Transverse colon (tissue), 4 donors: ENCODE data around the gene CADM3.

Source experiments
- CTCF ChIP-seq, 5 experiments: fragments of 200-600 bp in 3 of 5; fragments of 450-650 bp in 2 of 5; sonication (generic) in 3 of 5; IDR thresholded peaks; 1 replicate in 2 of 5; 2 replicates in 3 of 5; pipeline ENCODE4 v1.5.1; 2016 to 2017; ENCODE audit warnings: antibody characterized with exemption in 5 of 5, inconsistent platforms in 3 of 5, mild to moderate bottlenecking in 2 of 5, moderate library complexity in 1 of 5
- EP300 ChIP-seq: sonication (generic); formaldehyde crosslinking; IDR thresholded peaks from one replicate; pipeline ENCODE4 v1.6.1; 2017; ENCODE audit warnings: antibody characterized with exemption, low read depth
- POLR2A ChIP-seq: fragments of 450-650 bp; IDR thresholded peaks from one replicate; pipeline ENCODE4 v1.6.1; 2016; ENCODE audit warnings: antibody characterized with exemption, mild to moderate bottlenecking, moderate library complexity
- POLR2AphosphoS5 ChIP-seq, 3 donors: sonication (generic); formaldehyde crosslinking; IDR thresholded peaks; one replicate each; pipeline ENCODE4 v1.6.1; 2016; ENCODE audit warnings: antibody characterized with exemption in 3 of 3

- TF ChIP-seq CTCF (IDR thresholded peaks at IDR 0.05) (no peak), POLR2A (no peak), EP300 (no peak), POLR2AphosphoS5 (IDR thresholded peaks at IDR 0.05) (no peak)
Observed at GRCh38 chr1:159175571-159175970, 4.2 kb downstream of the CADM3 start.
